GM18508 (cell line): ENCODE results near the gene CLPTM1L.
"Not testable (repeated sequence)": the region's sequence is repeated elsewhere in the genome, so short reads cannot be mapped to it uniquely, and the experiment has no call there.

Source experiments
- ATAC-seq: cut with Tn5 transposase; IDR thresholded peaks from one replicate; pipeline ENCODE4 v1.9.1; 2021; ENCODE audit warnings: moderate number of reproducible peaks; ENCODE audit not compliant: insufficient read depth, unreplicated experiment

The CLPTM1L gene

GRCh38 chr5:1362242-1363015 is 17.5 kb upstream of the CLPTM1L start:
- ATAC-seq: no peak

- ATAC-seq: no peak
These were observed 16.0 kb upstream of the CLPTM1L start for GRCh38 chr5:1360861-1361260.

GRCh38 chr5:1360367-1360766 is 15.5 kb upstream of the CLPTM1L start:
- ATAC-seq: not testable (repeated sequence)

GRCh38 chr5:1359713-1360112 is 14.8 kb upstream of the CLPTM1L start:
- no peak for ATAC-seq

- no peak for ATAC-seq
These were observed 14.2 kb upstream of the CLPTM1L start for GRCh38 chr5:1359031-1359645.

GRCh38 chr5:1358726-1359025 is 13.8 kb upstream of the CLPTM1L start:
- no peak for ATAC-seq

GRCh38 chr5:1357946-1358725 is 13.2 kb upstream of the CLPTM1L start:
- no peak for ATAC-seq

GRCh38 chr5:1356873-1357787 is 12.2 kb upstream of the CLPTM1L start:
- ATAC-seq: no peak

GRCh38 chr5:1354576-1354975 is 9.7 kb upstream of the CLPTM1L start:
- no peak for ATAC-seq

GRCh38 chr5:1352231-1353219 is 7.6 kb upstream of the CLPTM1L start:
- no peak for ATAC-seq

GRCh38 chr5:1351156-1351555 is 6.3 kb upstream of the CLPTM1L start:
- ATAC-seq: no peak

- no peak for ATAC-seq
These were observed 4.3 kb upstream of the CLPTM1L start for GRCh38 chr5:1349246-1349645.

- no peak for ATAC-seq
These were observed 4.0 kb upstream of the CLPTM1L start for GRCh38 chr5:1348986-1349245.

- no peak for ATAC-seq
These were observed 2.7 kb upstream of the CLPTM1L start for GRCh38 chr5:1347571-1347970.

GRCh38 chr5:1346627-1347440 is 1.9 kb upstream of the CLPTM1L start:
- no peak for ATAC-seq

- ATAC-seq: no peak
These were observed 1.2 kb upstream of the CLPTM1L start for GRCh38 chr5:1345876-1346626.

- no peak for ATAC-seq
These were observed 683 bp downstream of the CLPTM1L start for GRCh38 chr5:1343931-1344901.
